ENCODE results near the gene NEGR1. TPM values are rescaled to one million over a fixed set of nuclear protein-coding genes. Genes with fewer than 3 reads are reported as not detected.

The NEGR1 gene
- total and polyA plus RNA-seq, 2 experiments from 2014 or later = 0.57 to 0.94 TPM

- Histone ChIP-seq H3K4me2 (no peak overlapping the region), H3F3A (replicated peaks; ENCODE audit: low read depth) (no peaks in the 10 kb centered on the region), H4K20me1 (replicated peaks; ENCODE audit: insufficient read depth) (no peaks in the 10 kb centered on the region), H3K36me3 (ENCODE audit: insufficient read depth) (no peaks in the 10 kb centered on the region), H2AFZ (no peak overlapping the region), H3K4me1 (ENCODE audit: insufficient read depth) (peaks cover 10% of the 10 kb centered on the region), H3K4me3 (no peak overlapping the region), H3K9me2 (ENCODE audit: insufficient read depth) (no peaks in the 10 kb centered on the region), H3K27ac (ENCODE audit: low read depth) (no peak overlapping the region), H3K79me2 (replicated peaks; ENCODE audit: insufficient read depth) (no peaks in the 10 kb centered on the region), H3K27me3 (ENCODE audit: insufficient read depth) (no peaks in the 10 kb centered on the region)
- ATAC-seq = no peak
- peaks cover 5% of the 10 kb centered on the region; the same call in 2 of the 3 replicates for H3K4me1 Mint-ChIP-seq
- H3K27ac Mint-ChIP-seq = no peak overlapping the region; the same call in 1 of the 2 replicates
- H3K4me3 Mint-ChIP-seq = no peak overlapping the region
- no peaks in the 10 kb centered on the region for H3K36me3 Mint-ChIP-seq (ENCODE audit: low read depth)
- no peaks in the 10 kb centered on the region for H3K9me3 Mint-ChIP-seq
- DNase-seq (ENCODE audit: low spot score) = no peak
- TF ChIP-seq ZNF331 (CRISPR knock-in tag; IDR thresholded peaks at IDR 0.05; ENCODE audit: low read depth) (no peak), STAT1 (IDR thresholded peaks at IDR 0.05; ENCODE audit: unreplicated experiment) (no peak), CREB1 (CRISPR knock-in tag; IDR thresholded peaks at IDR 0.05; ENCODE audit: low read depth) (no peak), ZNF462 (CRISPR knock-in tag; IDR thresholded peaks at IDR 0.05) (no peak), ETS1 (IDR thresholded peaks at IDR 0.05) (no peak), CTCF (conservative IDR thresholded peaks at IDR 0.05; ENCODE audit: low read depth in 2 of 2) (no peak), NANOG (IDR thresholded peaks at IDR 0.05; ENCODE audit: borderline replicate concordance) (no peak), JUNB (IDR thresholded peaks at IDR 0.05; ENCODE audit: unreplicated experiment) (no peak), POLR2AphosphoS5 (IDR thresholded peaks at IDR 0.05; ENCODE audit: low read depth) (no peak), EZH2phosphoT487 (IDR thresholded peaks at IDR 0.05; ENCODE audit: unreplicated experiment) (no peak)
- peaks cover 2% of the 10 kb centered on the region for H3K27me3 Mint-ChIP-seq (ENCODE audit: insufficient read depth, low read depth, poor library complexity)
Measured at GRCh38 chr1:71785000-71785399, 497.3 kb downstream of the NEGR1 start.

Measured in GM23338 (cell line).